Measurements from ENCODE around the gene DHRS1. TPM values are rescaled to one million over a fixed set of nuclear protein-coding genes. Genes with fewer than 3 reads are reported as not detected.

Gene DHRS1
- total RNA-seq, 1 experiment from 2014 or later = 34.7 TPM

GRCh38 chr14:24330973-24331674, 31.5 kb upstream of the DHRS1 start:
- Histone ChIP-seq H4K20me1 (ENCODE audit: insufficient read depth) (no peaks in the 10 kb centered on the region), H3K9me3 (ENCODE audit: control insufficient read depth in 1 of 2, insufficient read depth in 1 of 2, low read depth in 1 of 2, low read length in 2 of 2) (no peaks in the 10 kb centered on the region), H3K4me2 (ENCODE audit: low read length) (no peak overlapping the region), H3K9ac (ENCODE audit: low read length) (no peak overlapping the region), H3K27ac (ENCODE audit: low read depth, low read length) (no peak overlapping the region), H3K27me3 (ENCODE audit: insufficient read depth, low read length) (no peaks in the 10 kb centered on the region), H3K79me2 (ENCODE audit: insufficient read depth, low read length) (no peaks in the 10 kb centered on the region), H3K4me1 (ENCODE audit: control insufficient read depth in 1 of 2, insufficient read depth in 2 of 2, low read length in 2 of 2) (peaks cover 4 to 12% of the 10 kb centered on the region in 2 experiments), H2AFZ (ENCODE audit: low read depth, low read length, poor library complexity, severe bottlenecking) (no peak overlapping the region), H3K36me3 (ENCODE audit: control insufficient read depth in 1 of 2, insufficient read depth in 2 of 2, low read length in 2 of 2) (no peaks in the 10 kb centered on the region), H3K9me2 (ENCODE audit: insufficient read depth) (no peaks in the 10 kb centered on the region), H3K4me3 (replicated peaks in 1 of 2; ENCODE audit: low read depth in 1 of 2, low read length in 2 of 2) (no peak overlapping the region)
- ChIA-PET RAD21 (ENCODE audit: low non-redundant PET in 1 of 2, low total read pairs in 2 of 2, uncharacterized antibody in 2 of 2, unreplicated experiment in 2 of 2) (interaction anchor here in 1 of 2 experiments (1.7 kb wide), 1 partner anchor 100 kb away, joined by 6 read pairs; no protein-coding TSS in a partner anchor), CTCF (interaction anchor here (3.8 to 6.3 kb wide), 2 partner anchors 100 to 105 kb away, joined by 82 to 162 read pairs; partner anchors contain the start of genes CBLN3 and KHNYN), POLR2A (interaction anchor here (1.3 to 4.2 kb wide), 2 partner anchors 100 to 106 kb away, joined by 5 to 38 read pairs; partner anchors contain the start of genes CBLN3 and KHNYN)
- ATAC-seq (no peak), DNase-seq (ENCODE audit: low read depth, low spot score) (no peak)
- intact Hi-C loops (cut with micrococcal nuclease) = no loop called here
- no TSS peak for BruUV-seq (replicated peaks)
- TF ChIP-seq FOSL1 (IDR thresholded peaks at IDR 0.05; ENCODE audit: low read depth) (no peak), SRF (IDR thresholded peaks at IDR 0.05; ENCODE audit: low read depth) (no peak), TCF7L2 (IDR thresholded peaks at IDR 0.05; ENCODE audit: borderline replicate concordance, extremely low read depth, insufficient read depth, insufficient read length) (no peak), ATF3 (IDR thresholded peaks at IDR 0.05) (no peak), CEBPB (IDR thresholded peaks at IDR 0.05; ENCODE audit: low read depth) (no peak), JUND (IDR thresholded peaks at IDR 0.05) (no peak), ZFX (IDR thresholded peaks at IDR 0.05) (no peak), EZH2 (IDR thresholded peaks at IDR 0.05) (no peak), RAD21 (IDR thresholded peaks at IDR 0.05; ENCODE audit: low read depth) (no peak), YY1 (IDR thresholded peaks at IDR 0.05; ENCODE audit: extremely low read depth, insufficient replicate concordance, low read depth, low read length) (no peak)

Measured in HCT116 (cell line).